A549 (cell line): ENCODE measurements around the gene CXXC5. TPM values are rescaled to one million over a fixed set of nuclear protein-coding genes. Genes with fewer than 3 reads are reported as not detected.

Experiments
- ATAC-seq, 2 experiments: fragments of 200-7000 bp in 1 of 2; fragments of >200 bp in 1 of 2; cut with Nextera tagmentation in 1 of 2; cut with Tn5 transposase in 1 of 2; 3 replicates each; pipeline versions ENCODE4 v1.8.0 to v1.9.1; 2018 to 2020; ENCODE audit warnings: mild to moderate bottlenecking in 1 of 2, moderate library complexity in 1 of 2
- CTCF ChIA-PET: fragments of 300-600 bp; sonication (Branson Sonifier 250); formaldehyde crosslinking; extraction: SDS; loops from one replicate; lab custom pipeline; 2021; ENCODE audit warnings: antibody characterized with exemption, inconsistent platforms; lab: Yijun Ruan, JAX
- POLR2A ChIA-PET: fragments of 350-600 bp; formaldehyde crosslinking; extraction: SDS; loops from one replicate; lab custom pipeline; 2021; ENCODE audit warnings: antibody characterized with exemption, inconsistent platforms; lab: Yijun Ruan, JAX
- DNase-seq, 2 experiments: peaks; one replicate each; pipeline versions ENCODE4 v3.0.0 to v3.0.0-alpha.2; 2011 to 2016; ENCODE audit warnings: low read depth in 1 of 2, low spot score in 1 of 2
- FAIRE-seq: peaks from 2 replicates; lab custom pipeline; 2011; peaks lifted over from hg19 to GRCh38; lab: Jason Lieb, UNC
- H3K27ac ChIP-seq, 2 experiments: fragments of >200 bp; sonication (Bioruptor Twin); formaldehyde crosslinking; 3 replicates each; pipeline ENCODE4 v1.5.1; 2016 to 2017
- H3K4me1 ChIP-seq: fragments of >200 bp; sonication (Bioruptor Twin); formaldehyde crosslinking; 3 replicates; pipeline ENCODE4 v1.6.1; 2016
- H3K4me2 ChIP-seq: fragments of >200 bp; sonication (Bioruptor Twin); formaldehyde crosslinking; 3 replicates; pipeline ENCODE4 v1.6.1; 2016
- H3K4me3 ChIP-seq: fragments of >200 bp; sonication (Bioruptor Twin); formaldehyde crosslinking; 3 replicates; pipeline ENCODE4 v1.5.1; 2016
- H3K9me3 ChIP-seq: fragments of >200 bp; sonication (Bioruptor Twin); formaldehyde crosslinking; 3 replicates; pipeline ENCODE4 v1.6.1; 2016
- ATOH8 ChIP-seq: fragments of 250-450 bp; sonication (Bioruptor Pico); IDR thresholded peaks from 2 replicates; pipeline ENCODE4 v1.5.0; 2020; ENCODE audit warnings: low read depth, mild to moderate bottlenecking, moderate library complexity
- CEBPB ChIP-seq, 2 experiments: fragments of >200 bp in 1 of 2; sonication (Bioruptor Twin) in 1 of 2; formaldehyde crosslinking in 1 of 2; IDR thresholded peaks; 2 replicates each; pipeline ENCODE4 v1.6.1; 2012 to 2016
- HDAC2 ChIP-seq: fragments of 200-600 bp; sonication (generic); IDR thresholded peaks from 2 replicates; pipeline ENCODE4 v1.6.1; 2016
- JUN ChIP-seq, 2 experiments: fragments of >200 bp; sonication (Bioruptor Twin); formaldehyde crosslinking; IDR thresholded peaks; 2 replicates in 1 of 2; 3 replicates in 1 of 2; pipeline ENCODE4 v1.6.1; 2016 to 2017
- MAX ChIP-seq: IDR thresholded peaks from 2 replicates; pipeline ENCODE4 v1.6.1; 2012
- NPAS2 ChIP-seq: fragments of 250-450 bp; sonication (Bioruptor Pico); IDR thresholded peaks from 2 replicates; pipeline ENCODE4 v1.8.0; 2022; ENCODE audit warnings: mild to moderate bottlenecking, moderate library complexity, borderline replicate concordance
- NR3C1 ChIP-seq: fragments of >200 bp; sonication (Bioruptor Twin); formaldehyde crosslinking; IDR thresholded peaks from 3 replicates; pipeline ENCODE4 v1.6.1; 2017
- POLR2A ChIP-seq: IDR thresholded peaks from 2 replicates; pipeline ENCODE4 v1.6.1; 2012; ENCODE audit warnings: mild to moderate bottlenecking, low read length
- RCOR1 ChIP-seq: fragments of 150-350 bp; IDR thresholded peaks from 2 replicates; pipeline ENCODE4 v1.6.1; 2014; ENCODE audit warnings: antibody characterized with exemption, low read length, low read depth
- RNF2 ChIP-seq: fragments of 200-600 bp; sonication (generic); IDR thresholded peaks from 2 replicates; pipeline ENCODE4 v1.6.1; 2016; ENCODE audit warnings: low read depth, mild to moderate bottlenecking, antibody characterized with exemption, moderate library complexity, borderline replicate concordance
- SREBF2 ChIP-seq: fragments of 450-650 bp; IDR thresholded peaks from 2 replicates; pipeline ENCODE4 v1.6.1; 2014; ENCODE audit warnings: mild to moderate bottlenecking, moderate library complexity
- WGBS: methylation state at CpG from one replicate; pipeline ENCODE4 v1.1.6; 2017; ENCODE audit errors: missing lambda C conversion rate; 5-methylcytosine and 5-hydroxymethylcytosine counted together
- polyA plus RNA-seq, 4 experiments: library from polyadenylated mRNA; depleted of rRNA in 3 of 4; stranded (reverse); fragments of >200 nt; fragmentation: RNase III in 1 of 4; extraction: RNeasy Plus Mini Kit Qiagen cat#74134 plus additional on column Dnase treatment in 1 of 4; gene quantifications; 2 replicates in 3 of 4; 3 replicates in 1 of 4; pipeline ENCODE4 v1.2.3, GENCODE V29; 2011 to 2017
- TF ChIP-seq, protein P1 (sequence below): fragments of 150-350 bp; IDR thresholded peaks from 2 replicates; pipeline ENCODE4 v1.6.1; 2014; ENCODE audit warnings: low read depth, mild to moderate bottlenecking, low read length

CXXC5 gene
- polyA plus RNA-seq, 2 of the 4 experiments (the other 2 are of a cell fraction) = 18.1 to 32.5 TPM

GRCh38 chr5:139646912-139647505, 1.1 kb upstream of the CXXC5 start:
- Histone ChIP-seq H3K4me2 (peak overlapping the region; percentile 99; the same call in 1 of the 3 replicates), H3K4me3 (no peak overlapping the region)
- POLR2A ChIA-PET = no interaction called here

DNA sequence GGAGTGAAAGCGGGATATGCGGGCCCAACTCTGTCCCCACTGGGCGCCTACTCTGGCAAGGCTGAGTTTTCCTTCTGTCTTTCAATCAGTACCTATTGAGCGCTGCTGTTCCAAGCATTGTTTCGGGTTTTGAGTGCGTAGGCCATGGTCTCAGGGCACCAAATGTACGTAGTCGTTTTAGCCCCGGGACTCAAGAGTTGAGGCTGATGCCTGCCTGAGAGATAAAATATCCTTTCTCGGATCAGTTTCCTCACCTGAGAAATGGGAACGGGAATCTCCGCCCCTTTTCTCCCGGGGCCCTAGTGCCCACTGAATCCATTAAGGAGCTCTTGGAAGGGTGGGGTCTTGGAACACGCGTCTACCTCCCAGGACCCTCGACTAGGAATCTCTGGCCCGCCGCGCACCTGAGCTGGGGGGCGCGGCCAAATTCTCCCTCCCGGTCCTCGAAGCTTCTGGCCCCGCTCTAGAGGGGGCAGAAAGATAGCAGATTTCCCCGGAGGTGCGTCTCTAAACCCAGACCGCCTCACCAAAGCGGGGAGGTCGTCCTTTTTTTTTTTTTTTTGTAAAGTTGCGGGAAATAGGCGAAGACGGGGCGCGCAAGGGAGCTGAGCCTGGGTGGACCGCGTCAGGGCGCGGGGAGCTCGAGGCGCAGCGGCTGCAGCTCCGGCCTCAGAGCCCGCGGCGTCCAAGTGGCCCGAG, 494 bp upstream of the CXXC5 start:
- WGBS = 45% methylated on average over 35 of the region's 46 CpGs
- Histone ChIP-seq H3K4me3 (peak overlapping the region; percentile 98), H3K4me1 (peaks cover 62% of the 10 kb centered on the region), H3K9me3 (no peaks in the 10 kb centered on the region), H3K27ac (peak overlapping the region; percentile 94 to 98), H3K4me2 (peak overlapping the region; percentile 99)
- CTCF ChIA-PET = interaction anchor here (0.6 to 17.1 kb wide), 10 partner anchors 10 to 118 kb away, joined by 3 to 195 read pairs (median 7); no protein-coding TSS in a partner anchor
- ATAC-seq = no peak
- TF ChIP-seq CEBPB (IDR thresholded peaks at IDR 0.05) = no peak
- 0 out of 2 replicates have a peak, but pooled peaks have one; percentile 67 for TF ChIP-seq HDAC2
- DNase-seq = no peak
- no peak for FAIRE-seq
- POLR2A ChIA-PET = interaction anchor here (0.6 to 1.4 kb wide), 8 partner anchors 9 to 118 kb away, joined by 3 to 13 read pairs (median 4); no protein-coding TSS in a partner anchor

More at GRCh38 chr5:139646912-139647505, 1.1 kb upstream of the CXXC5 start:
- Histone ChIP-seq H3K4me1 (peaks cover 62% of the 10 kb centered on the region), H3K27ac (peak overlapping the region in 1 of 2 experiments; percentile 8; a peak in 1 of 6 replicates), H3K9me3 (no peaks in the 10 kb centered on the region)
- FAIRE-seq (no peak), DNase-seq (no peak), ATAC-seq (no peak)
- WGBS = 93% methylated on average over 24 of the region's 25 CpGs
- CTCF ChIA-PET = interaction anchor here (0.9 to 17.1 kb wide), 6 partner anchors 11 to 117 kb away, joined by 3 to 195 read pairs (median 8); no protein-coding TSS in a partner anchor
- TF ChIP-seq, protein P1, sequence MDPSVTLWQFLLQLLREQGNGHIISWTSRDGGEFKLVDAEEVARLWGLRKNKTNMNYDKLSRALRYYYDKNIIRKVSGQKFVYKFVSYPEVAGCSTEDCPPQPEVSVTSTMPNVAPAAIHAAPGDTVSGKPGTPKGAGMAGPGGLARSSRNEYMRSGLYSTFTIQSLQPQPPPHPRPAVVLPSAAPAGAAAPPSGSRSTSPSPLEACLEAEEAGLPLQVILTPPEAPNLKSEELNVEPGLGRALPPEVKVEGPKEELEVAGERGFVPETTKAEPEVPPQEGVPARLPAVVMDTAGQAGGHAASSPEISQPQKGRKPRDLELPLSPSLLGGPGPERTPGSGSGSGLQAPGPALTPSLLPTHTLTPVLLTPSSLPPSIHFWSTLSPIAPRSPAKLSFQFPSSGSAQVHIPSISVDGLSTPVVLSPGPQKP = no peak

DNA sequence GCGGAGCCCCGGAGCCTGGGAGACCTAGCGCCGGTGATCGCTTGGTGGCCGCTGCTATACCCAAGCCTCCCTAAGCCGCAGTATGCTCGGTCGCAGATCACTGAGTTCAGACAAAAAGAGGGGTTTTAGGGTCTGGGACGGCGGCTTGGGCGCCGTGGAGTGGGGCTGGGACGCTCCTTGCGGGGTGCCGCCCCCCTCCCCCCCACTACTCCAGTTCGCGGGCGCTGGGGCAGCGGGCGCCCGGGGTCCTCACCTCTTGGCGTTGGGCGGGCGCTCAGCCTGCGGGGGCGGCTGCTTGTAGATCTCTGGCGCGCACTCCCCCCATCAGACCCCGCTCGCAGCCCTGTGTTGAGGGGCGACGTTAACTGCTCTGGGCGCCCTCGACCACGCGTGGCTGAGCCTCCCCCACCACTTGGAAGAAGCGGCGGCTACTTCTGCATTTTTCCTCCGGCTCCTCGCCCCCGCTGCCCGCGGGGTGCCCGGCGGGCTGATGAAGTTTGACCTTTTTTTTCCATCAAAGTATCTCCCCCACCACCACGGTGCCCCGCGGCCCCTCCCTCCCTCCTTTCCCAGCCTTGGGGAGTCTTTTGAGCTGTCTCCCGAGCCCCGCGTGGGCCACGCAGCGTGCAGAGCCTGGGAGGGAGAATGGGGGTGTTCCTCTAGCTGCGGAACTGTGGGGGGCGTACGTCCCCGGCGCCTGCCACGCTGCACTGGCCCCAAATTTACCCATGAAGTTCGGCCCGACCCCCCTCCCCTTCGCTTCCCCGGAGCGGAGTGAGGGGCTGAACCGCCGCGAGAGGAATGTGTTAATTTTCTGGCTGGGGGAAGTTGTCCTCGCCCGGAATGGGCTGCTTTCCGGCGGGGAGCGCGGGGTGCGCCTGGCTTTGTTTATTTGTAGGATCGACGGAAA, 1.2 kb downstream of the CXXC5 start:
- Histone ChIP-seq H3K9me3 (no peaks in the 10 kb centered on the region), H3K4me3 (peak overlapping the region; percentile 98), H3K4me2 (peak overlapping the region; percentile 99)
- peak; percentile 17 to 40; a peak in 5 of 6 replicates for ATAC-seq
- POLR2A ChIA-PET = no interaction called here
- FAIRE-seq = no peak
- DNase-seq = no peak
- 3% methylated on average over 31 of the region's 77 CpGs for WGBS
- no peak for TF ChIP-seq RCOR1
- no peak for TF ChIP-seq RNF2
- TF ChIP-seq MAX = peak; percentile 21; the same call in 1 of the 2 replicates
- TF ChIP-seq, all 56 proteins: peak for 1
- CTCF ChIA-PET = interaction anchor here (1.2 to 17.1 kb wide), 6 partner anchors 12 to 116 kb away, joined by 3 to 195 read pairs (median 6); no protein-coding TSS in a partner anchor
- peak overlapping the region; percentile 94 to 98 for H3K27ac ChIP-seq
- H3K4me1 ChIP-seq = peaks cover 62% of the 10 kb centered on the region

- TF ChIP-seq NR3C1 (no peak), JUN (IDR thresholded peaks at IDR 0.05) (no peak), SREBF2 (no peak), ATOH8 (CRISPR knock-in tag) (no peak), POLR2A (no peak), HDAC2 (no peak), NPAS2 (no peak)
- ATAC-seq = no peak
- Histone ChIP-seq H3K9me3 (no peaks in the 10 kb centered on the region), H3K4me3 (peak overlapping the region; percentile 98), H3K4me1 (peaks cover 62% of the 10 kb centered on the region), H3K27ac (peak overlapping the region; percentile 94 to 98), H3K4me2 (peak overlapping the region; percentile 99)
- FAIRE-seq = no peak
- ChIA-PET CTCF (interaction anchor here (1.2 to 17.1 kb wide), 7 partner anchors 11 to 116 kb away, joined by 3 to 195 read pairs (median 4); no protein-coding TSS in a partner anchor), POLR2A (no interaction called here)
- WGBS = 49% methylated on average over 26 of the region's 48 CpGs
- DNase-seq = no peak
Measured at GRCh38 chr5:139650031-139650688, 2.0 kb downstream of the CXXC5 start.
